Type B pancreatic cell (in vitro differentiated cells): ENCODE data around the gene CREB3L2. TPM values are rescaled to one million over a fixed set of nuclear protein-coding genes. Genes with fewer than 3 reads are reported as not detected.

Experiments
- DNase-seq: peaks from one replicate; pipeline ENCODE4 v3.0.0; 2021; ENCODE audit warnings: mixed read lengths; ENCODE audit not compliant: unreplicated experiment; ENCODE audit errors: extremely low spot score
- H3K27ac Mint-ChIP-seq: 2 replicates; pipeline ENCODE4 v1.8.0; 2021; ENCODE audit warnings: mild to moderate bottlenecking, mixed read lengths
- H3K27me3 Mint-ChIP-seq: 2 replicates; pipeline ENCODE4 v1.8.0; 2021; ENCODE audit warnings: mixed read lengths
- H3K36me3 Mint-ChIP-seq: 2 replicates; pipeline ENCODE4 v1.8.0; 2021; ENCODE audit warnings: mixed read lengths
- H3K4me1 Mint-ChIP-seq: one replicate; pipeline ENCODE4 v1.8.0; 2021; ENCODE audit warnings: mixed read lengths; ENCODE audit not compliant: unreplicated experiment
- H3K4me3 Mint-ChIP-seq: 2 replicates; pipeline ENCODE4 v1.8.0; 2021; ENCODE audit warnings: mild to moderate bottlenecking, mixed read lengths
- H3K9me3 Mint-ChIP-seq: 2 replicates; pipeline ENCODE4 v1.8.0; 2021; ENCODE audit warnings: mixed read lengths
- total RNA-seq: library from RNA; stranded (reverse); gene quantifications from 2 replicates; pipeline ENCODE4 v1.2.1, GENCODE V29; 2021; ENCODE audit warnings: low replicate concordance
- TF ChIP-seq, protein P1 (sequence below): fragments of 200-600 bp; sonication (generic); conservative IDR thresholded peaks from 2 replicates; pipeline ENCODE4 v1.5.0; 2021; ENCODE audit warnings: antibody characterized with exemption, mild to moderate bottlenecking

Gene CREB3L2
- total RNA-seq, 1 donor from 2014 or later: 85.8 TPM

DNA sequence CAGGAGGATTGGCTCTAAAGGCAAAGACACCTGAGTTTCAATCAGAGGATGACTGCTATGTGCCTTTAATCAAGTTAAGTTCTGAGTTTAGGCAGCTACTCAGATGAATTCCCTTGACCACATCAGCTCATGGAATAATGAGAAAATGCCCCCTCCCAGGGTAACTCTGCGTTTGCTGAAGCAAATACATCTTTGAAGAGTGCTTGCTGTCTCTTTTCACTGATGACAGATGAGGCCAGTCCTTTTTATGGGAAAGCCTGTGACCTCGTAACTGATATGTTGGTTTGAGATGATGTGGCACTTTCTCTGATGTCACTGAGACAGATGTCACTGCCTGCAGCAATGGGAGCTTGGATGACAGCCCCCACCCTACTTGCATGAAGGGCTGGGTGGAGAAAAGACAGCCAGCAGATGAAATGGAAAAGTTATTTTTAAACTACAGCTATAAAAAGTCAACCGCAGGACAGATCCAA, 111.4 kb downstream of the CREB3L2 start:
- DNase-seq: no peak
- no peaks in the 10 kb centered on the region for H3K27me3 Mint-ChIP-seq
- peaks cover 20% of the 10 kb centered on the region for H3K4me1 Mint-ChIP-seq
- peak overlapping the region; percentile 78 for H3K27ac Mint-ChIP-seq
- no peaks in the 10 kb centered on the region for H3K9me3 Mint-ChIP-seq
- no peak overlapping the region for H3K4me3 Mint-ChIP-seq
- peaks cover 44% of the 10 kb centered on the region for H3K36me3 Mint-ChIP-seq
- TF ChIP-seq, protein P1, sequence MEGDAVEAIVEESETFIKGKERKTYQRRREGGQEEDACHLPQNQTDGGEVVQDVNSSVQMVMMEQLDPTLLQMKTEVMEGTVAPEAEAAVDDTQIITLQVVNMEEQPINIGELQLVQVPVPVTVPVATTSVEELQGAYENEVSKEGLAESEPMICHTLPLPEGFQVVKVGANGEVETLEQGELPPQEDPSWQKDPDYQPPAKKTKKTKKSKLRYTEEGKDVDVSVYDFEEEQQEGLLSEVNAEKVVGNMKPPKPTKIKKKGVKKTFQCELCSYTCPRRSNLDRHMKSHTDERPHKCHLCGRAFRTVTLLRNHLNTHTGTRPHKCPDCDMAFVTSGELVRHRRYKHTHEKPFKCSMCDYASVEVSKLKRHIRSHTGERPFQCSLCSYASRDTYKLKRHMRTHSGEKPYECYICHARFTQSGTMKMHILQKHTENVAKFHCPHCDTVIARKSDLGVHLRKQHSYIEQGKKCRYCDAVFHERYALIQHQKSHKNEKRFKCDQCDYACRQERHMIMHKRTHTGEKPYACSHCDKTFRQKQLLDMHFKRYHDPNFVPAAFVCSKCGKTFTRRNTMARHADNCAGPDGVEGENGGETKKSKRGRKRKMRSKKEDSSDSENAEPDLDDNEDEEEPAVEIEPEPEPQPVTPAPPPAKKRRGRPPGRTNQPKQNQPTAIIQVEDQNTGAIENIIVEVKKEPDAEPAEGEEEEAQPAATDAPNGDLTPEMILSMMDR: no peak

DNA sequence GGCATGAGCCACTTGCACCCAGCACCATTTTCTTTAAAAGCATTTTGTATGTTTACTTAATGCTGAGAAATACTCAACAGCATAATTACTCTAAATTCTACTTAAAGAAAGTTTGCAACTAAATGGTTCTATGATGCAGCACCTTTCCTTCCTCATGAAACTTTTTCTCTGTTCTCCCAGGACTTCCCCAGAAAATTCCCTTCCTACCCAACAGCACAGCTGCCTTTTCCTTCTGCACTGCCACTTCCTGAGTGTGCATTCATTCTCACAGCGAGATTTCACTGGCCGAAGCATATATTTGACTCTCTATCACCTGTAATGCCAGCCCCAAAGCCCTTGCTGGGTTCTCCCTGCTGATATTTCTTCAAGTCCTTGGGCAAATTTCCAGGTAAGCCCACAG, 113.6 kb downstream of the CREB3L2 start:
- Mint-ChIP-seq H3K4me1 (peaks cover 17% of the 10 kb centered on the region), H3K9me3 (no peaks in the 10 kb centered on the region)
- DNase-seq: no peak

DNA sequence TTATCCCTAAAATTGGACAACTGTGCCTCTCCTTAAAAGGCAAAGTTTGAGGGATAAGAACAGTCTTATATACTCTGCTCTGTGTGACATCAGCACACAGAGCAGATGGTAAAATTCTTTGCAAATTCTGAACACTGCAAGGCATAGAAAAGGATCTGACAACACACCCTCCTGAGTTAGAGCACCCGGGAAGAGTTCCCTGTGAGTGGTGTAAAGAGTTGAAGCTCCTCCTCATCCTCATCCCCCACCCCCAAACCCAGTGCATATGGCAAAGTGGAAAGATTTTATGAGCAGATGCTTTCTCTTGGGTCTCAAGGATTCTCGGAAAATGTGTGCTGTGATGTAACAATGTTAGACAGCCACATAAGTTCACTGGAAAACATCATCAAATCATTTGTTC, 115.1 kb downstream of the CREB3L2 start:
- peak overlapping the region; percentile 6 for H3K4me3 Mint-ChIP-seq
- TF ChIP-seq, protein P1: no peak
- no peaks in the 10 kb centered on the region for H3K27me3 Mint-ChIP-seq
- DNase-seq: no peak
- H3K36me3 Mint-ChIP-seq: peaks cover 43% of the 10 kb centered on the region
- H3K4me1 Mint-ChIP-seq: peaks cover 16% of the 10 kb centered on the region
- H3K9me3 Mint-ChIP-seq: no peaks in the 10 kb centered on the region
- peak overlapping the region; percentile 46 for H3K27ac Mint-ChIP-seq

More for the DNA sequence above, 113.6 kb downstream of the CREB3L2 start:
- H3K36me3 Mint-ChIP-seq: peaks cover 38% of the 10 kb centered on the region
- TF ChIP-seq, protein P1: no peak
- H3K27ac Mint-ChIP-seq: no peak overlapping the region
- H3K4me3 Mint-ChIP-seq: no peak overlapping the region
- no peaks in the 10 kb centered on the region for H3K27me3 Mint-ChIP-seq

DNA sequence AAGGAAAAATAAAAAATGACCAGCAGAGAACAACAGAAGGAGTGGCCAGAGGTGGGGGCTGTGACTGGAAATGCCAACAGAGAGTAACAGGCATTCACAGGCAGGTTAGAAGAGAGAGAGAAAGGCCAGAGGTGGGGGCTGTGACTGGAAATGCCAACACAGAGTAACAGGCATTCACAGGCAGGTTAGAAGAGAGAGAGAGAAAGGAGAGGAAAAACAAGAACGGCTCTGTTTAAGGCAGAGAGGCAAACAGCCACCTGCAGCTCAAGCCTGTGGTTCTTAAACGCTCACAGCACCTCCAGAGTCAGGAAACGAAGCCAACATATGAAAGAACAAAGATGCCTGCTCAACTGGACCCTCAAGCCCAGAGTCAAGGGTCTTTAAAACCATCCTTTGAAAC, 115.6 kb downstream of the CREB3L2 start:
- no peak for DNase-seq
- H3K4me3 Mint-ChIP-seq: no peak overlapping the region

DNA sequence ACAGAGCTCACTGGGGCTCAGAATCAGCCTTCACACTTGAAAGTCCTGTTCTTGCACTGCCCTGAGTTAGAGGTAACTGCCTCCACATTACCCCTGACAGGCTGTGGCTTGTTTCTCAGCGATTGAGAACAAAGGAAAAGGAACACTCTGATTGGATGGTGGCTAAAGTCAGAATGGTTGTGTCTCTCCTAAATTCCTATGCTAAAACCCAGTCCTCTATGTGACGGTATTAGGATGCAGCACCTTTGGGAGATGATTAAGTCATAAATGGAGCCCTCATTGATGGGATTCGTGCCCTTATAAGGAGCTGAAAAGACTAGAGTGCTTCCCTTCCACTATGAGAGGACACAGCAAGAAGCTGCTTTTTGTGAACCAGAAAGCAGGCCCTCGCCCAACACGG, 116.2 kb downstream of the CREB3L2 start:
- Mint-ChIP-seq H3K4me1 (peaks cover 13% of the 10 kb centered on the region), H3K27me3 (no peaks in the 10 kb centered on the region), H3K9me3 (no peaks in the 10 kb centered on the region), H3K4me3 (no peak overlapping the region), H3K36me3 (peaks cover 45% of the 10 kb centered on the region), H3K27ac (peak overlapping the region; percentile 46)
- no peak for DNase-seq
- TF ChIP-seq, protein P1: no peak

More for the DNA sequence above, 115.6 kb downstream of the CREB3L2 start:
- H3K27me3 Mint-ChIP-seq: no peaks in the 10 kb centered on the region
- H3K36me3 Mint-ChIP-seq: peaks cover 48% of the 10 kb centered on the region
- TF ChIP-seq, protein P1: no peak
- H3K9me3 Mint-ChIP-seq: no peaks in the 10 kb centered on the region
- H3K4me1 Mint-ChIP-seq: peaks cover 16% of the 10 kb centered on the region
- H3K27ac Mint-ChIP-seq: peak overlapping the region; percentile 46

DNA sequence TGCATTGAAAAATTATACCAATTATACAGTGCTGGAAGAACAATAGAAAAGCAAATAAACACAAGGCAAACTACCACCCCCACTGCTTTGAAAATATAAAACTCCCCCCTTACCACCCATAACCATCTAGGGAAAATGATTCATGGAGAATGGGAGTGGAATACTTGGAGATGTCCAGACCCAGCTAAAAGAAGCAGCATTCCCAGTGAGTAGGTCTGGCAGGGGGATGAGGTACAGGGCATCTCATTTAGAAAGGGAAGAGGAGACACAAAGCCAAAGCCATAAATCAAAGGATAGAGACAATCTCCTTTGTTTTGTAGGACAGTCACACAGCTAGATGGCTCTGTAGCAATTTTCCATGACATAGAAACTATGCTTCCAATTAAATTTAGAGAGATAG, 119.1 kb downstream of the CREB3L2 start:
- Mint-ChIP-seq H3K4me3 (no peak overlapping the region), H3K9me3 (no peaks in the 10 kb centered on the region), H3K27ac (no peak overlapping the region), H3K36me3 (peaks cover 63% of the 10 kb centered on the region), H3K27me3 (no peaks in the 10 kb centered on the region), H3K4me1 (peaks cover 30% of the 10 kb centered on the region)
- no peak for DNase-seq
- TF ChIP-seq, protein P1: no peak
